NT2/D1 (cell line): ENCODE measurements around the gene KLHL42.

ENCODE experiments used
- DNase-seq: peaks from one replicate; pipeline ENCODE4 v3.0.0-alpha.2; 2011; ENCODE audit warnings: low read depth, low spot score
- H3K27me3 ChIP-seq: 2 replicates; pipeline ENCODE4 v1.6.0; 2011; ENCODE audit warnings: mild to moderate bottlenecking; ENCODE audit not compliant: insufficient read length, insufficient read depth
- H3K36me3 ChIP-seq: 2 replicates; pipeline ENCODE4 v1.6.1; 2011; ENCODE audit warnings: mild to moderate bottlenecking, low read length, mixed read lengths; ENCODE audit not compliant: insufficient read depth, insufficient read length
- H3K4me1 ChIP-seq: 2 replicates; pipeline ENCODE4 v1.5.1; 2011; ENCODE audit not compliant: insufficient read depth, insufficient read length
- H3K4me3 ChIP-seq: 2 replicates; pipeline ENCODE4 v1.5.1; 2011; ENCODE audit warnings: low read depth; ENCODE audit not compliant: insufficient read length
- H3K9ac ChIP-seq: 2 replicates; pipeline ENCODE4 v1.6.0; 2011; ENCODE audit warnings: low read depth; ENCODE audit not compliant: insufficient read length
- H3K9me3 ChIP-seq: 2 replicates; pipeline ENCODE4 v1.5.1; 2011; ENCODE audit warnings: mild to moderate bottlenecking, low read length; ENCODE audit not compliant: insufficient read depth
- SUZ12 ChIP-seq: IDR thresholded peaks from 2 replicates; pipeline ENCODE4 v1.6.1; 2011; ENCODE audit not compliant: insufficient read length, insufficient read depth; ENCODE audit errors: extremely low read depth
- YY1 ChIP-seq: IDR thresholded peaks from 2 replicates; pipeline ENCODE4 v1.6.1; 2011; ENCODE audit not compliant: insufficient read length, insufficient read depth
- ZNF274 ChIP-seq: IDR thresholded peaks from 2 replicates; pipeline ENCODE4 v1.6.1; 2011; ENCODE audit warnings: mild to moderate bottlenecking, low read depth, low read length

Gene KLHL42

GRCh38 chr12:27782481-27782880 is 2.4 kb downstream of the KLHL42 start:
- Histone ChIP-seq H3K9ac (no peak overlapping the region), H3K27me3 (no peaks in the 10 kb centered on the region), H3K9me3 (no peaks in the 10 kb centered on the region), H3K4me3 (no peak overlapping the region), H3K4me1 (peaks cover 7% of the 10 kb centered on the region), H3K36me3 (peaks cover 38% of the 10 kb centered on the region)
- DNase-seq = no peak
- TF ChIP-seq SUZ12 (no peak), YY1 (no peak), ZNF274 (no peak)

- H3K9me3 ChIP-seq = no peaks in the 10 kb centered on the region
- H3K4me1 ChIP-seq = peaks cover 1% of the 10 kb centered on the region
- TF ChIP-seq ZNF274 (no peak), SUZ12 (no peak), YY1 (no peak)
- no peak overlapping the region for H3K9ac ChIP-seq
- no peaks in the 10 kb centered on the region for H3K27me3 ChIP-seq
- H3K4me3 ChIP-seq = no peak overlapping the region
- peaks cover 60% of the 10 kb centered on the region for H3K36me3 ChIP-seq
- no peak for DNase-seq
These were observed 6.0 kb downstream of the KLHL42 start for GRCh38 chr12:27785882-27786570.

GRCh38 chr12:27787559-27787958 is 7.5 kb downstream of the KLHL42 start:
- Histone ChIP-seq H3K27me3 (no peaks in the 10 kb centered on the region), H3K4me1 (no peaks in the 10 kb centered on the region), H3K4me3 (no peak overlapping the region), H3K9ac (no peak overlapping the region), H3K36me3 (peaks cover 59% of the 10 kb centered on the region), H3K9me3 (no peaks in the 10 kb centered on the region)
- no peak for DNase-seq
- TF ChIP-seq SUZ12 (no peak), YY1 (no peak)

GRCh38 chr12:27790179-27790578 is 10.1 kb downstream of the KLHL42 start:
- H3K27me3 ChIP-seq = no peaks in the 10 kb centered on the region
- no peak for TF ChIP-seq SUZ12
- no peak for TF ChIP-seq YY1
- TF ChIP-seq ZNF274 = no peak
- H3K9me3 ChIP-seq = no peaks in the 10 kb centered on the region
- no peak for DNase-seq
- no peak overlapping the region for H3K9ac ChIP-seq
- H3K36me3 ChIP-seq = peaks cover 70% of the 10 kb centered on the region
- H3K4me1 ChIP-seq = no peaks in the 10 kb centered on the region
- no peak overlapping the region for H3K4me3 ChIP-seq

- H3K27me3 ChIP-seq = no peaks in the 10 kb centered on the region
- H3K9me3 ChIP-seq = no peaks in the 10 kb centered on the region
- peaks cover 94% of the 10 kb centered on the region for H3K36me3 ChIP-seq
- H3K4me3 ChIP-seq = no peak overlapping the region
- no peaks in the 10 kb centered on the region for H3K4me1 ChIP-seq
- TF ChIP-seq YY1 = no peak
- TF ChIP-seq ZNF274 = no peak
- no peak for TF ChIP-seq SUZ12
- DNase-seq = no peak
- H3K9ac ChIP-seq = no peak overlapping the region
These were observed 15.0 kb downstream of the KLHL42 start for GRCh38 chr12:27794818-27795584.

GRCh38 chr12:27796128-27796527 is 16.1 kb downstream of the KLHL42 start:
- Histone ChIP-seq H3K4me1 (no peaks in the 10 kb centered on the region), H3K9ac (no peak overlapping the region), H3K36me3 (peaks cover 94% of the 10 kb centered on the region), H3K4me3 (no peak overlapping the region), H3K9me3 (no peaks in the 10 kb centered on the region), H3K27me3 (no peaks in the 10 kb centered on the region)
- DNase-seq = no peak
- no peak for TF ChIP-seq YY1
- TF ChIP-seq SUZ12 = no peak
- TF ChIP-seq ZNF274 = no peak

- Histone ChIP-seq H3K9ac (no peak overlapping the region), H3K36me3 (peaks cover 86% of the 10 kb centered on the region), H3K9me3 (no peaks in the 10 kb centered on the region), H3K27me3 (no peaks in the 10 kb centered on the region), H3K4me3 (no peak overlapping the region), H3K4me1 (no peaks in the 10 kb centered on the region)
- no peak for DNase-seq
- no peak for TF ChIP-seq SUZ12
- TF ChIP-seq ZNF274 = no peak
- no peak for TF ChIP-seq YY1
These were observed 17.4 kb downstream of the KLHL42 start for GRCh38 chr12:27797301-27798025.
